Esophagus squamous epithelium (tissue), 4 donors: ENCODE measurements around the gene NFIC.

Experiments used
- CTCF ChIP-seq, 6 experiments: fragments of 450-650 bp in 4 of 6; fragments of 200-600 bp in 2 of 6; sonication (generic) in 2 of 6; IDR thresholded peaks; one replicate each; pipeline ENCODE4 v1.5.1; 2016 to 2019; ENCODE audit warnings: antibody characterized with exemption in 6 of 6, mild to moderate bottlenecking in 4 of 6, moderate library complexity in 4 of 6
- POLR2A ChIP-seq, 4 donors: fragments of 450-650 bp; IDR thresholded peaks; one replicate each; pipeline ENCODE4 v1.6.1; 2017; ENCODE audit warnings: antibody characterized with exemption in 4 of 4, mild to moderate bottlenecking in 4 of 4, moderate library complexity in 3 of 4

DNA sequence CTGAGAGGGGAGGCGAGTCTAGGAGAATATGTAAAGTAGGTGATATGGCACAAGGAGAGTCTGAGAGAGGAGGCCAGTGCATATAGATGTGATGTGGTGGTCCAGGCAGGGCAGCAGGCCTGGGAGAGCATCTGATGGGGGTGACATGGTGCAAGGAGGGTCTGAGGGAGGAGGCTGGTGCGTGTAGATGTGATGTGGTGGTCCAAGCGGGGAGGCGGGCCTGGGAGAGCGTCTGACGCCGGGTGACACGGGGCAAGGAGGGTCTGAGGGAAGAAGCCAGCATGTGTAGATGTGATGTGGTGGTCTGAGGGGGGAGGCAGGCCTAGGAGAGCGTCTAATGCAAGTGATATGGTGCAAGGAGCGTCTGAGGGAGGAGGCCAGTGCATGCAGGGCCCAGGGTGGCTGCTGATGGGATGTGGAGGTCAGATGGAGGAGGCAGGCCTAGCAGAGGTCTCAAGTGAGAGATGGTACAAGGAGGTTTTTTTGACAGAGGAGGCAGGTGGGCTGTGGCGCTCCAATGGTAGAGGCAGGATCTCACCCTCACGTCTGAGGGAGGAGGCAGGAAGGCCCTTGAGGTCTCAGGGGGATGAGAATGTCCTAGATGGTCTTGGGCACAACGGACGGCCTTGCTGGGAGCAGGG, 16.2 kb downstream of the NFIC start:
- TF ChIP-seq CTCF (IDR thresholded peaks at IDR 0.05) = no peak
- TF ChIP-seq POLR2A (IDR thresholded peaks at IDR 0.05) = no peak
